GM15510 (cell line): ENCODE data around the gene CPM.

Source experiments
- POLR2A ChIP-seq: IDR thresholded peaks from 3 replicates; pipeline ENCODE4 v1.6.1; 2011; ENCODE audit warnings: borderline replicate concordance; ENCODE audit not compliant: insufficient read length; ENCODE audit errors: extremely low read depth

Gene CPM

DNA sequence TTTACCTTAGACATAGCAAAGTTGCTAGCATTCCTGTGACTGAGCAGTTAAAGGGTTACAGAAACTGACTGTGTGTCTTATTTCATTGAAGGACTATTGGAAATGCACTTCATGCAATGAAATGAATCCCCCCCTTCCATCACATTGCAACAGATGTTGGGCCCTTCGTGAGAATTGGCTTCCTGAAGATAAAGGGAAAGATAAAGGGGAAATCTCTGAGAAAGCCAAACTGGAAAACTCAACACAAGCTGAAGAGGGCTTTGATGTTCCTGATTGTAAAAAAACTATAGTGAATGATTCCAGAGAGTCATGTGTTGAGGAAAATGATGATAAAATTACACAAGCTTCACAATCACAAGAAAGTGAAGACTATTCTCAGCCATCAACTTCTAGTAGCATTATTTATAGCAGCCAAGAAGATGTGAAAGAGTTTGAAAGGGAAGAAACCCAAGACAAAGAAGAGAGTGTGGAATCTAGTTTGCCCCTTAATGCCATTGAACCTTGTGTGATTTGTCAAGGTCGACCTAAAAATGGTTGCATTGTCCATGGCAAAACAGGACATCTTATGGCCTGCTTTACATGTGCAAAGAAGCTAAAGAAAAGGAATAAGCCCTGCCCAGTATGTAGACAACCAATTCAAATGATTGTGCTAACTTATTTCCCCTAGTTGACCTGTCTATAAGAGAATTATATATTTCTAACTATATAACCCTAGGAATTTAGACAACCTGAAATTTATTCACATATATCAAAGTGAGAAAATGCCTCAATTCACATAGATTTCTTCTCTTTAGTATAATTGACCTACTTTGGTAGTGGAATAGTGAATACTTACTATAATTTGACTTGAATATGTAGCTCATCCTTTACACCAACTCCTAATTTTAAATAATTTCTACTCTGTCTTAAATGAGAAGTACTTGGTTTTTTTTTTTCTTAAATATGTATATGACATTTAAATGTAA, 93.5 kb downstream of the CPM start:
- TF ChIP-seq POLR2A: no peak

DNA sequence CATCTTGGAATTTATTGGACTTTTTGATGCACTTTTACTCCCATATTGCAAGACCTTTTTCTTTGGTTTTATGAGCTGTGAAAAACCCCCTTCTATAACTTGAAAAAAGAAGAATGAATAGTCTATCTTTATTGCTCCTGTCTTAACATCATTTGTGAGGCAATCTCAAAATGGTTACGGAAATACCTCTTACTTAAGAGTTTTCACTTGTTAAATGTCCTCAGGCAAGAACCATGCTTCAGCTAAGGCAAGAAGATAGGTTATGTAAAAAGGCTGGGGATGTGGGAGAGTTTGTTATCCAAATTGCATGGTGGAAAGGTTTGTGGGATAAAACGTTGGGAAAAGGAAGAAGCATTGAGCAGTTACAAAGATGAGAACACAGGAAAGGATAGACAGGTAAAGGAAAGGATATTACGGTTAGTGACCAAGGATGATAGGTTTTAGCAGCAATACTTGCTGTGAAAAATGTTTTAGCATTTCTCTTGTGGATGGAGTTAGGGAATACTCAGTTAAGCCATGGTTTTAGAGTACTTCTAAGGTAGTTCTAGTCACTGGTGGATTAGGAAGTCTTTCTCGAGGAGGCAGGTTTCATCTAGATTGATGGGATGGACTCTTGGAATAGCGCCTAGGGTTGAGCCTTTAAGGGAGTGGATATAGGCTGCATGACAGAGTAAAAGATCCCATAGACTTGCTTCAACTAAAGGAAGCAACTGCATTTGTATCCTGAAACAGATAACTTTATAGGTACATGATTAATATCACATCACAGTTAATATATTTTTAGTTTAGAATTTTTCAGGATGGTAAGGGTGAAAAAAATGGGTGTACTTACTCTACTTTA, 94.7 kb downstream of the CPM start:
- no peak for TF ChIP-seq POLR2A

DNA sequence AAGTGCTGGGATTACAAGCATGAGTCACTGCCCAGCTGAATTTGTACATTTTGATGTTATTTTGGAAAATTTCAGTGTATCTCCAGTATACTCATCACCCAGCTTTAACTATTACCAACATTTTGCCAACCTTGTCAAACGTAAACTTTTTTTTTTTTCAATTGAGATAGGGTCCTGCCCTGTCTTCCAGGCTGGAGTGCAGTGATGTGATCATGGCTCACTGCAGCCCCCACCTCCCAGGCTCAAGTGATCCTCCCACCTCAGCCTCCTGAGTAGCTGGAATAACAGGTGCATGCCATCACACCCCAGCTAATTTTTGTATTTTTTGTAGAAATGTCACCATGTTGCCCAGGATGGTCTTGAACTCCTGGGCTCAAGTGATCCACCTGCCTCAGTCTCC, 95.8 kb downstream of the CPM start:
- TF ChIP-seq POLR2A: no peak

DNA sequence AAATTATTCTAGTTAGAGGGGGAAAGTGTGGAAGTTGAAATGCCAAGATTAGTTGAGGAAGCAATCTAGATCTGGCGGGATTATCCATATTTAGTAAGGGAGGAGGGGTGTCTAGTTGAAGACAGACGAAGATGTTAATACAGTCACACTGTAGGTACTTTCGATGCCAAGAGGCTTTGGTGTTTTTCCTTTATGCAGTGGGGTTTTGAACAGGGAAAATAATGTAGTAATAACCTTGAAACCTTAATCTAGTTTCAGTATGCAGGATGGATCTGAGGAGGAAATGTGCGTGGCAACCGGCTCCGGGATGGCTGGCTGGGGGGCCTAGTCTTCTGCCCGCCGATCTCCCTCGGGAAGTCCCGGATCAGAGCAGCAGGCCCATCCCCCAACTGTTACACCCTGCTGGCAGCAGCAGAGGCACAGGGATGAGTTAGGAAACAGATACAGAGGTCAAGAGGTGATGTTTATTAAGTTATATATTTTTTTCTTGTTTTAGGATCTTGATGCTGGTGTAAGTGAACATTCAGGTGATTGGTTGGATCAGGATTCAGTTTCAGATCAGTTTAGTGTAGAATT, 97.5 kb downstream of the CPM start:
- peak; percentile 29 for TF ChIP-seq POLR2A

DNA sequence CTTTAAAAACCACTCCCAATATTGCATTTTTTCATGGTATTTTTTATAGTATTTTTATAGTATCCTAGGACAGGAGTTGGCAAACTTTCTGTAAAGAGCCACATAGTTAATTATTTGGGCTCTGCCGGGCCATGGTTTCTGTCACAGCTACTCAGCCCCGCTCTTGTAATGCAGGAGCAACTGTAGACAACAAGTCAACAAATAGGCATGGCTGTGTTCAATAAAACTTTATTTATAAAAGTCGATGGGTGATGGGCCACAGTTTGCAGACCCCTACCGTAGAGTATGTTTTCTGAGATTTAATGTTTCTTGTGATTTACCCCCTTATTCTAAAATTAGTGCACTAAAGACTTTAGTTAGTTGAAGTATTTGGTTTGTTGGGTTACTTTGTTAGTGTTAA, 99.5 kb downstream of the CPM start:
- TF ChIP-seq POLR2A: no peak

DNA sequence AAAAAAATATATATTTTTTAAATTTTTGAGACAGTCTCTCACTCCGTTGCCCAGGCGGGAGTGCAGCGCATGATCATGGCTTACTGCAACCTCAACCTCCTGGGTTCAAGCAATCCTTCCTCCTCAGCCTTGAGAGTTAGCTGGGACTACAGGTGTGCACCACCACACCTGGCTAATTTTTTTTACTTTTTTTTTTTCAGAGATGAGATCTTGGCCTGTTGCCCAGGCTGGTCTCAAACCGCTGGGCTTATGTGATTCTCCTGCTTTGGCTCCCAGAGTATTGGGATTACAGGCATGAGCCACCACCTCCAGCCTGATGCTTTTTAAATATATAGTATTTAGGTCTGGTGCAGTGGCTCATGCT, 100.5 kb downstream of the CPM start:
- no peak for TF ChIP-seq POLR2A

DNA sequence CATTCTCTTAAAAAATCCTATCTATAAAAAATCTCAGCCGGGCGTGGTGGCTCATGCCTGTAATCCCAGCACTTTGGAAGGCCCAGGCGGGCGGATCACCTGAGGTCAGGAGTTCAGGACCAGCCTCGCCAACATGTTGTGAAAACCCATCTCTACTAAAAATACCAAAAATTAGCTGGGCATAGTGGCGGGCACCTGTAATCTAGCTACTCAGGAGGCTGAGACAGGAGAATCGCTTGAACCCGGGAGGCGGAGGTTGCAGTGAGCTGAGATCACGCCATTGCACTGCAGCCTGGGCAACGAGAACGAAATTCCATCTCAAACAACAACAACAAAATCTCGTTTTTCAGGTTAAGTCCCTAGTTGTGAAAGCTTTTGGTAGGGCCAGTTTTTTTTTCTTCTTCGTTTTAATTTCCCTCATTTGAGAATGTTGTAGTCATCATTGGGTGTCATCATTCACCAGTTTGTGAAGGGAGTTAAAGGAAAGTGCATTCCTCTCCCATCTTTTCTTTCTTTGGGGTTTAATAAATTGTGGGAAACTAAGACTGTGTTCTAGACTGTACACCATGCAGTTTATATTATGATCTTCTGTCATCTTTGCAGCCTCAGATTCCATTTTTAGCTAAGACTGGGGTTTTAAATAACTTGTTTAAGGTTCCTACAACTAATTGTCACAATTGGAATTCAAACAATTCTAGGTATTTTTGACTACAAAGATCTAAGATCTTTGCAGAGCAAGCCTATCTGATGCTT, 101.0 kb downstream of the CPM start:
- TF ChIP-seq POLR2A: no peak

DNA sequence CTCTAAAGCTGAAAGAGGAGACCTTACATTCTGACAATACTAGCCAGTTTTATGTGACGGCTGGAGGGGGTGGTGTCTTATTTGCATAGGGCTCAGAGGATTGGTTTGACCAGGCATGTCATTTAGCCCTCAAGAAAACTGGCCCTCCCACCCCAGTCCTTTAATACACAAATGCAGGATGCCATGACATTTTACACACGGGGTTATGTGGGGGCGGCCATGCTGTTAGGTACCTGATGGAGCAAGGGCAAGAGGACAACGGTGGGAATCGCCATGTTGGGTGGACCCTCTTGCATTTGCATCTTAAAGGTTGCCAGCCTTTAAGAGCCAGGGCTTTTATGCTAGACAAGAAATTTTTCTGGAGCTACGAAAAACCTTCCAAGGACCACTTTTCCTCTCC, 101.7 kb downstream of the CPM start:
- no peak for TF ChIP-seq POLR2A

DNA sequence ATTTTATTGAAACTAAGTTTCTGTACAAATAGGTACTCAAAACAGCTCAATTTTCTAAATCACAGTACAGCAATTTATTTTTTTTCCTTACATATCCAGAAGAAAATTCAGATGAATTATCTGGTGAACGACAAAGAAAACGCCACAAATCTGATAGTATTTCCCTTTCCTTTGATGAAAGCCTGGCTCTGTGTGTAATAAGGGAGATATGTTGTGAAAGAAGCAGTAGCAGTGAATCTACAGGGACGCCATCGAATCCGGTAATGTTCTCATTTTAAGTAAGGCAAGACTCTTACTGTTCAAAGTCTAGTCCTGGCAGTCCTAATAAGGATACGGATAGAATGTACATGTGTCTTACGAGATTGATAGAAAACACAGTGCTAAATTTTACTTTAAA, 104.3 kb downstream of the CPM start:
- TF ChIP-seq POLR2A: no peak

DNA sequence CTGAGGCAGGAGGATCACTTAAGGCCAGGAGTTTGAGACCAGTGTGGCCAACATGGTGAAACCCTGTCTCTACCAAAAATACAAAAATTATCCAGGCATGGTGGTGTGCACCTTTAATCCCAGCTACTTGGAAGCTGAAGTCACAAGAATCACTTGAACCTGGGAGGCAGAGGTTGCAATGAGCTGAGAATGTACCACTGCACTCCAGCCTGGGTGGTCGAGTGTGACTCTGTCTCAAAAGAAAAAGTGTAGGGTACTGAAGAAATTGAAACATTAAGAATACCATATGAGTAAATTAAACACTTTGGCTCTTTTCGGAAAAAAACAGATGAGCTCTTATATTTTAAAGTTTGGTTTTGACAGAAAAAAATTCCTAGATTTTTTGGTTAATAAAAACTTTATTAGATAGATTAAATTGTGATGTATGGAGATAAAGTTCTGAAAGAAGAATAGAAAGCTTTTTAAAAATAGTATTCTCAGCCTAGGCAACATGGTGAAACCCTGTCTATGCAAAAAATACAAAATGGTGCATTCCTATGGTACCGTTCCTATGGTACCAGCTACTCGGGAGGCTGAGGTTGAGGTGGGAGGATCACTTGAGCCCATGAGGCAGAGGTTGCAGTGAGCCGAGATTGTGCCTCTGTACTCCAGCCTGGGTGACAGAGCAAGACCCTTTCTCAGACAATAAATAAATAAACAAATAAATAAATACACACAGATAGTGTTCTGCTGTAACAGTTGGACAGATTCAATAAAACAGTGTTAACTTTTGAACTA, 104.9 kb downstream of the CPM start:
- no peak for TF ChIP-seq POLR2A

DNA sequence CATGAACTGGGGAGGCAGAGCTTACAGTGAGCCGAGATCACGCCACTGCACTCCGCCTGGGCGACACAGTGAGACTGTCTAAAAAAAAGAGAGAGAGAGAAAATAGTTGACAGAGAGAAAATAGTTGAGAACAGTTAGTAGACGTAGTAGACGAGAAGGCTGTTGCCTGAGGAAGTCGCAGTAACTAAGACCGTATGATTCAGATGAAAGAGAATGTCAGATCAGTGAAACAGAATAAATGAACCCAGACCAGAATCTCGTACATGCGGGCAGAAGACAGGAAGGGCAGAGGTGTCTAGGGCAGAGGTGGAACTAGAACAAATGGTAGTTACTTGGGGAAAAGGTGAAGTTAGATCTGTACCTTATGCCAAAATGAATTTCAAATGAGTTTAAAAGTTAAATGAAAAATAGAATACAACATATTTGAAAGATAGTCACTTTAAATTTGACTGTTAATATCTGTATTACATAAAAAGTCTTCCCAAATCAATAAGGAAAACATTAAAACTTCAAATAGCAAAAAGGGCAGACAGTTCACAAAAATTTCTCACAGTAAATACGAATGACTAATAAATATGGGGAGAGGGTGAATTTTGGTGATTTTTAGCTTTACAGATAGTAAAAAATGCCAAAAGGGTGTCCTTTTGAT, 107.3 kb downstream of the CPM start:
- no peak for TF ChIP-seq POLR2A

DNA sequence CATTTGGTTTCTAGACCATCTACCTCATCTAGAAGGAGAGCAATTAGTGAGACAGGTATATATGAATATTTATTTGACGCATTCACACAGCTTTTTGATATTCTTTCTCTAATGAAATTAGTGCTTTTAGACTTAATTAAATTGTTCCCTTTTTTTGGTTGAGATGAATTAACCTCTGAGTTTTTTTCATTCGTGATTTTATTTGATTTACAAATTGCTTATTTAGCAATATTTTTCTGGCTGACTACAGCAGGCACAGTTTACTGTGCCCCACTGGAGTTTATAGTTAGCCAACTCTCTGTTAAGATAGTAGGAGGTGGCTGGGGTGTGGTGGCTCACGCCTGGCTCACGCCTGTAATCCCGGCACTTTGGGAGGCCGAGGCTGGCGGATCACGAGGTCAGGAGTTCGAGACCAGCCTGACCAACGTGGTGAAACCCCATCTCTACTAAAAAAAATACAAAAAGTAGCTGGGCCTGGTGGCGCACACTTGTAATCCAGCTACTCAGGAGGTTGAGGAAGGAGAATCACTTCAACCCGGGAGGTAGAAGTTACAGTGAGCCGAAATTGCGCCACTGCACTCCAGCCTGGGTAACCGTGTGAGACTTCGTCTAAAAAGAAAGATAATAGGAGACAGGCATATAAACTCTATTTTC, 108.2 kb downstream of the CPM start:
- no peak for TF ChIP-seq POLR2A

DNA sequence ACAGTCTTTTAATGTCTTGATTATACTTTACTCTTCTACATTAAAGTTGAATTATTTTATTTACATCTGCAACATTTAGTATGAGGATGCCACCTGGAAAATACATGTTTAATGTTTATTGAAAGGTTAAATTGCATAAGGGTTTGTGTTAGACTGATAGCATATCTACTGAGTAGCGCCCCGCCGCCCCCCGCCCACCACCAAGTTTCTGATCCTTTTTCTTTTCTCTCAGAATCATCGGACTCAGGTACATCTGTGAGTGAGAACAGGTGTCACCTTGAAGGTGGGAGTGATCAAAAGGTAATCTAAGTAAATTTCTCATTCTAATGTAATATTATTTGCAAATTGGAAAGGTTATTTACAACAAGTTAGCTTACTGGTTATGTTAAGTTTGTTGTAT, 108.8 kb downstream of the CPM start:
- no peak for TF ChIP-seq POLR2A
